T-cell (primary cell): ENCODE measurements around the gene DDX10. TPM values are rescaled to one million over a fixed set of nuclear protein-coding genes. Genes with fewer than 3 reads are reported as not detected.
A peak's percentile ranks its signal among the peaks of the same experiment; 100 is the strongest.

Experiments
- ATAC-seq, 4 experiments: fragments of 200-7000 bp in 3 of 4; fragments of 150-1000 bp in 1 of 4; cut with Tn5 transposase; replicated peaks in 1 of 4; 1 replicate in 3 of 4; 2 replicates in 1 of 4; pipeline ENCODE4 v1.10.0; 2021; ENCODE audit warnings: moderate library complexity in 3 of 4, mild to moderate bottlenecking in 2 of 4, moderate number of reproducible peaks in 1 of 4
- CTCF ChIA-PET, 2 donors: fragments of 300-600 bp; sonication (Branson Sonifier 250); formaldehyde crosslinking; loops; one replicate each; lab custom pipeline; 2022; ENCODE audit warnings: antibody characterized with exemption in 2 of 2; lab: Charles Lee
- POLR2A ChIA-PET, 2 donors: fragments of 300-600 bp; sonication (Branson Sonifier 250); formaldehyde crosslinking; loops; one replicate each; lab custom pipeline; 2022; ENCODE audit warnings: antibody characterized with exemption in 2 of 2; lab: Charles Lee
- DNase-seq, 35 experiments: peaks; one replicate each; pipeline versions ENCODE4 v3.0.0 to v3.0.0-alpha.2; 2013 to 2023
- H3K27ac ChIP-seq: one replicate; pipeline ENCODE4 v1.5.1; 2013; ENCODE audit warnings: low read length
- H3K27me3 ChIP-seq, 2 experiments: replicated peaks in 1 of 2; 1 replicate in 1 of 2; 2 replicates in 1 of 2; pipeline versions ENCODE4 v1.6.1 to v1.7.0; 2013; ENCODE audit warnings: low read length in 1 of 2, mixed read lengths in 1 of 2; ENCODE audit not compliant: control insufficient read depth in 2 of 2, insufficient read depth in 2 of 2; ENCODE audit errors: extremely low read depth in 1 of 2
- H3K36me3 ChIP-seq, 2 donors: 1 replicate in 1 of 2; 2 replicates in 1 of 2; pipeline versions ENCODE4 v1.6.1 to v1.7.0; 2013; ENCODE audit warnings: low read length in 1 of 2; ENCODE audit not compliant: control insufficient read depth in 2 of 2, insufficient read depth in 1 of 2; ENCODE audit errors: extremely low read depth in 1 of 2
- H3K4me1 ChIP-seq, 2 experiments: 1 replicate in 1 of 2; 2 replicates in 1 of 2; pipeline versions ENCODE4 v1.6.1 to v1.7.0; 2013; ENCODE audit warnings: low read length in 2 of 2, mixed read lengths in 1 of 2; ENCODE audit not compliant: insufficient read depth in 2 of 2, control insufficient read depth in 1 of 2; ENCODE audit errors: extremely low read depth in 1 of 2
- H3K4me3 ChIP-seq, 2 donors: 1 replicate in 1 of 2; 2 replicates in 1 of 2; pipeline versions ENCODE4 v1.5.1 to v1.7.0; 2013; ENCODE audit warnings: mild to moderate bottlenecking in 2 of 2, low read length in 1 of 2, moderate library complexity in 1 of 2; ENCODE audit not compliant: control insufficient read depth in 1 of 2; ENCODE audit errors: extremely low read depth in 1 of 2
- H3K9me3 ChIP-seq: 2 replicates; pipeline ENCODE4 v1.7.0; 2013
- H3K27ac Mint-ChIP-seq, 2 donors: one replicate each; pipeline ENCODE4 v1.8.0; 2020 to 2021; ENCODE audit warnings: mild to moderate bottlenecking in 2 of 2, mixed read lengths in 2 of 2
- H3K27me3 Mint-ChIP-seq, 2 donors: one replicate each; pipeline ENCODE4 v1.8.0; 2021 to 2022; ENCODE audit warnings: mixed read lengths in 2 of 2
- H3K36me3 Mint-ChIP-seq: one replicate; pipeline ENCODE4 v1.8.0; 2021; ENCODE audit warnings: mixed read lengths
- H3K4me1 Mint-ChIP-seq, 3 donors: one replicate each; pipeline ENCODE4 v1.8.0; 2020 to 2022; ENCODE audit warnings: mixed read lengths in 3 of 3, mild to moderate bottlenecking in 1 of 3
- H3K4me3 Mint-ChIP-seq, 3 donors: one replicate each; pipeline ENCODE4 v1.8.0; 2020 to 2022; ENCODE audit warnings: mild to moderate bottlenecking in 3 of 3, mixed read lengths in 3 of 3, moderate library complexity in 3 of 3
- H3K9me3 Mint-ChIP-seq, 3 donors: one replicate each; pipeline ENCODE4 v1.8.0; 2020 to 2022; ENCODE audit warnings: mixed read lengths in 3 of 3
- WGBS: methylation state at CpG from one replicate; pipeline ENCODE4 v1.1.5; 2013; ENCODE audit warnings: missing lambda C conversion rate; ENCODE audit not compliant: insufficient coverage; 5-methylcytosine and 5-hydroxymethylcytosine counted together
- total RNA-seq, 35 experiments: library from RNA in 6 of 35; stranded (reverse) in 6 of 35; fragments of 120-200 nt in 1 of 35; gene quantifications; one replicate each; pipeline versions ENCODE4 v1.2.1 to v1.2.4 and lab custom pipeline; 2013 to 2026

The DDX10 gene
- total RNA-seq, 5 donors from 2014 or later (not counting 1 experiment from before 2014, with no cell fraction given), result 23.5 to 30.0 (median 27.0) TPM

DNA sequence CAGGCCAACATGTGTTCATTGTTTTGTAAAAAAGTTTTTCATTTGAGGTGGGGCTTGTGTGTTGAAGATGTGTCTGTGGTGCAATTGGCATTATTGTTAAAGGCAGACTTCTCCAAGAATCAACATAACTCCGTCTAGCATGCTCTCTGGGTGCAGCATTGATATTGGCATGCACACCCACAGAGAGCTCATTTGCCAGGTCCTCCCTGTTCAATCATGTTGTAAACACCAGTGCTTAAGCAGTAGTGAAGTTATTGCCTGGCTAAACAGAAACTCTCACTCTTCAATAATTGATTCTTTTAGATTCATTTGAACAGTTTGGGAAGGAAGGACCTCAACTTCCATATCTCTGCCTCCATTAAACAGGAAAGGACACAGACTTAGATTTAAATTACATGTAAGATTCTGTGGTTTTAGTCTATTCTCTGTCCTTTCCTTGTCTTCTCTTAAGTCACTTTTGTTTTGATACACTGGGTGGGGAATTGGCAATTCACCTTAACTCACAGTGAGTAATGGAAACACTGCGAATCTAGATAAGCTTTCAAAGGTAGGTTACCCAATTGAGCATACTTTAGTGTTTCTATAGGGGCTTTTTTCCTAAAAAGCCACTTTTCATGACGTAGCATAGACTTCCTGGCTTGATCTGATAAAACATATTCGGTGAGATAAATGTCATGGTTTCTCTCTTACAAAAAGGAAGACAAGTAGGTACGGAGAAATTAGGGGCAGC is 40.5 kb upstream of the DDX10 start:
- Mint-ChIP-seq H3K36me3 (no peaks in the 10 kb centered on the region), H3K4me1 (peaks cover 5 to 11% (median 5%) of the 10 kb centered on the region in 3 donors), H3K9me3 (no peaks in the 10 kb centered on the region), H3K27me3 (peaks cover 5 to 17% of the 10 kb centered on the region in 2 donors), H3K27ac (peak overlapping the region in 1 of 2 donors; percentile 20), H3K4me3 (no peak overlapping the region)
- H3K27ac ChIP-seq, result no peak overlapping the region
- no CpG with 5 or more reads among the region's 5 CpGs for WGBS
- ChIA-PET CTCF (no interaction called here), POLR2A (no interaction called here)
- peak in 1 of 35 experiments; percentile 9 for DNase-seq
- no peaks in the 10 kb centered on the region for H3K36me3 ChIP-seq
- ATAC-seq, result peak in 1 of 4 experiments; percentile 32
- no peaks in the 10 kb centered on the region for H3K9me3 ChIP-seq
- peaks cover 0 to 16% of the 10 kb centered on the region in 2 experiments for H3K27me3 ChIP-seq
- H3K4me1 ChIP-seq, result no peaks in the 10 kb centered on the region
- H3K4me3 ChIP-seq, result no peak overlapping the region

DNA sequence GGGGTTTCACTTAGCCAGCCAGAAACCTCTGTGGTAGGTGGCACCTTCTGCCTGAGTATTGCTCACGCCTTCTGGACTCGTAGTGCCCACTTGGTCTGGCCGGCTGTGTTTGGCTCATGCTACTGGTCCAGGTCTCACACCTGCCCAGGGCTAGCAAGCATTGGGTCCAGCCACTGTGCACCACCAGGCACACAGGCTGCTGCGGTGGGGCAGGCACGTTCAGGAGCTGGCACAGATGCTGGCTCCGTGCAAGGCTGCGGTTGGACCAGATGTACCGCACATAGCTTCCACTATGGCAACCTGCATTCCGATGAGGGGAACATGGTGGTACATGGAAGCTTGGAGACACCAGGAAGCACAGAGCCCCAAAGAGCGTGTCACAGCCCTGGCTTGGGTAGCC is 36.5 kb upstream of the DDX10 start:
- Histone ChIP-seq H3K27ac (no peak overlapping the region), H3K9me3 (no peaks in the 10 kb centered on the region), H3K27me3 (peaks cover 0 to 19% of the 10 kb centered on the region in 2 experiments), H3K4me3 (no peak overlapping the region), H3K4me1 (no peaks in the 10 kb centered on the region), H3K36me3 (no peaks in the 10 kb centered on the region)
- ATAC-seq, result no peak
- 95% methylated on average over 9 of the region's 10 CpGs for WGBS
- Mint-ChIP-seq H3K4me3 (no peak overlapping the region), H3K27ac (no peak overlapping the region), H3K36me3 (no peaks in the 10 kb centered on the region), H3K4me1 (peaks cover 5 to 11% (median 5%) of the 10 kb centered on the region in 3 donors), H3K27me3 (peaks cover 6 to 10% of the 10 kb centered on the region in 2 donors), H3K9me3 (no peaks in the 10 kb centered on the region)
- CTCF ChIA-PET, result no interaction called here
- DNase-seq, result no peak
- POLR2A ChIA-PET, result interaction anchor here in 1 of 2 donors (0.5 kb wide), 1 partner anchor 141 kb away, joined by 3 read pairs; no protein-coding TSS in a partner anchor

DNA sequence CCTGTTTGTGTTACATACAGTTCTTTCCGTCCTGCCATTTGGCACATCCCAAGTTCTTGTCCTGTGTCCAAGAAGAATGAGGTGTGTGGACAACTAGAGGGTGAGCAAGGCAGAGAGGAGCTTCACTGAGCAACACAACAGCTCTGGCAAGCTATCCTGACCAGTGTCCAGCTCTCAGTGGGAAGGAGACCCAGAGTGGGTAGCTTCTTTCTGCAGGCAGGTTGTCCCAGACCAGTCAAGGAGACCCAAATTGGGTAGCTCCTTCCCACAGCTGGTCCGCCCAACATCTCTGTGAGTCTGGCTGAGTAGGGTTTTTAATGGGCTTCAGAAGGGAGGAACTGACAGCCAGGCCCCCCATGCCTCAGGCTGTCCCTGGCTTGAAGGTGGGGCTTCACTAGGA is 36.1 kb upstream of the DDX10 start:
- CTCF ChIA-PET, result no interaction called here
- H3K4me1 Mint-ChIP-seq, result peaks cover 5 to 11% (median 5%) of the 10 kb centered on the region in 3 donors
- no peaks in the 10 kb centered on the region for H3K4me1 ChIP-seq
- H3K4me3 Mint-ChIP-seq, result no peak overlapping the region
- no peaks in the 10 kb centered on the region for H3K9me3 ChIP-seq
- H3K27me3 ChIP-seq, result peaks cover 0 to 23% of the 10 kb centered on the region in 2 experiments
- H3K27me3 Mint-ChIP-seq, result peaks cover 6 to 11% of the 10 kb centered on the region in 2 donors
- no peak overlapping the region for H3K4me3 ChIP-seq
- POLR2A ChIA-PET, result interaction anchor here in 1 of 2 donors (0.5 kb wide), 1 partner anchor 142 kb away, joined by 3 read pairs; no protein-coding TSS in a partner anchor
- ATAC-seq (no peak), DNase-seq (no peak)
- no peak overlapping the region for H3K27ac ChIP-seq
- no peak overlapping the region for H3K27ac Mint-ChIP-seq
- no peaks in the 10 kb centered on the region for H3K9me3 Mint-ChIP-seq
- WGBS, result 100% methylated on average over 1 of the region's 2 CpGs
- no peaks in the 10 kb centered on the region for H3K36me3 Mint-ChIP-seq
- H3K36me3 ChIP-seq, result no peaks in the 10 kb centered on the region

DNA sequence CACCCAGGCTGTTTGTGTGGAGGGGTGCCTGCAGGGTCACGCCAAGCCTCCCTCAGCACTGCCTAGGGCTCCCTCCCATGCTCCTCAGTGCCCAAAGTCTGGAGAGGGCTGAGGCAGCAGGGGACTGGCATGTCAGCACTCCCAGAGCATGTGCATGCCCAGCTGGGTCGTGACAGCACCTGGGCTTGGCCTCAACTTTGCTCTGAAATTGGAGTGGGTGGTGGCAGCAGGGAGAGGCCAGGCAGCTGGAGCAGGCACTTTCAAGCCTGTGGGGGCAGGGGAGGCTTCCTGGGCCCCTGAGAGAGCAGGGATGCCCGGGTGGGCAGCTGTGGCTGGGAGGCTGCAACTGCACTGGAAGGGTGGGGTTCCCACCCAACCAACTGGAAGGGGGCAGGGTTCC is 35.6 kb upstream of the DDX10 start:
- Histone ChIP-seq H3K27ac (no peak overlapping the region), H3K36me3 (no peaks in the 10 kb centered on the region), H3K4me1 (no peaks in the 10 kb centered on the region), H3K4me3 (no peak overlapping the region), H3K27me3 (peaks cover 0 to 27% of the 10 kb centered on the region in 2 experiments), H3K9me3 (no peaks in the 10 kb centered on the region)
- H3K4me3 Mint-ChIP-seq, result no peak overlapping the region
- POLR2A ChIA-PET, result no interaction called here
- no peak overlapping the region for H3K27ac Mint-ChIP-seq
- 64% methylated on average over 3 of the region's 3 CpGs for WGBS
- DNase-seq (no peak), ATAC-seq (no peak)
- peaks cover 5 to 8% (median 5%) of the 10 kb centered on the region in 3 donors for H3K4me1 Mint-ChIP-seq
- CTCF ChIA-PET, result no interaction called here
- peaks cover 7 to 11% of the 10 kb centered on the region in 2 donors for H3K27me3 Mint-ChIP-seq
- H3K9me3 Mint-ChIP-seq, result no peaks in the 10 kb centered on the region
- no peaks in the 10 kb centered on the region for H3K36me3 Mint-ChIP-seq

DNA sequence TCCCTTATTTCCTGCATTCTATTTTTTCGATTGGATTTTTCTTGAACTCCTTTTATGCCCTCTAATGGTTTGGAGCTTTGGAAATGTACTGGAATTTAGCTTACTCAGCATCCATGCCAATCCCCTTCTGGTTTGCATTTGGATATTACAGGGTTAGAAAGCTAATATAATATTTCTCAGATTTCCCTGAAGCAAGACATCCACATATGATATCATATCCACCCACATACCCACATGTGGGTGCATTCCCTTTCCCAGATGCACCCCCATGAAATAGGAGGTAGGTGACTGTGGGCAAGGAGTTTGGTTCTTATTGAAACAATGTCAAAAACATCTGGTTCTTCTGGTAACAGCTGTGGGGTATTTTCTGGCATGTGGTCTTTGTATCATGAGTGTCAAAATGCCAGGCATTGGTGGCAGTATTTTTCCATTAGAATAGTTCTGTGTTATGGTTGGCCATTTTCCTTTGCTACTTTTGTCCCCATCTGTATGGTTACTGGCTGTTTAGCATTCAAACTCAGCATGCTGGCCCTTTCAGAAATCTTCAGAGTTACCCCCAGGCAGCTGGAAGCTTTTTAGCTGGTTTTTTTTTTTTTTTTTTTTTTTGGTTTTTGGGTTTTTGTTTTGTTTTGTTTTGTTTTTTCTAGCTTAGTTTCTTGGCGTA is 32.7 kb upstream of the DDX10 start:
- H3K27me3 Mint-ChIP-seq, result peaks cover 21 to 22% of the 10 kb centered on the region in 2 donors
- peaks cover 0 to 23% of the 10 kb centered on the region in 2 experiments for H3K27me3 ChIP-seq
- ChIA-PET CTCF (interaction anchor here in 1 of 2 donors (0.6 to 1.1 kb wide), 3 partner anchors 12 to 84 kb away, joined by 3 to 4 read pairs (median 4); no protein-coding TSS in a partner anchor), POLR2A (interaction anchor here (0.6 to 0.7 kb wide), 3 partner anchors 160 to 651 kb away, joined by 3 to 7 read pairs (median 3); no protein-coding TSS in a partner anchor)
- H3K4me1 Mint-ChIP-seq, result no peaks in the 10 kb centered on the region
- no peak overlapping the region for H3K4me3 Mint-ChIP-seq
- ATAC-seq, result no peak
- H3K4me1 ChIP-seq, result no peaks in the 10 kb centered on the region
- no peak for DNase-seq
- H3K4me3 ChIP-seq, result no peak overlapping the region
- no peak overlapping the region for H3K27ac Mint-ChIP-seq
- no peaks in the 10 kb centered on the region for H3K36me3 ChIP-seq
- no peaks in the 10 kb centered on the region for H3K9me3 ChIP-seq
- WGBS, result no CpG with 5 or more reads among the region's 2 CpGs
- H3K27ac ChIP-seq, result no peak overlapping the region
- no peaks in the 10 kb centered on the region for H3K9me3 Mint-ChIP-seq
- no peaks in the 10 kb centered on the region for H3K36me3 Mint-ChIP-seq

DNA sequence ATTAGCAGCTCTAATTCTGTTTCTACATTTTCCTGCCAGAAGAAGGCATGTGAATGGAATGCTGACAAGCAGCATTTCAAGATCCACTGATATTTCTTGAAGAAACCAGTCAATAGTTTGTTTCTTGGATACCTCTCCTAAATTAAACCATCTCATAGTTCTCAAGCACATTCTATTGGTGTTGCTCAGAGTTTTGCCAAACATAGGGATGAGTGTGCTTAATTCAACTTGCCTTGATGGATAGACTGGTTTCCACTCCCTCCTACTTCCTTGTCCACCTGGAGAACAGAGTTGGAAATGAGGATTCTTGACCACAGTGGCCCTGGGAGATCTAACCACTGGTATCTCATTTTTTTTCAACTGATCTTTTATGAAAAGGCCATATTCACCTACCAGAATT is 29.8 kb upstream of the DDX10 start:
- H3K4me1 Mint-ChIP-seq, result peaks cover 0 to 4% (median 2%) of the 10 kb centered on the region in 3 donors
- Histone ChIP-seq H3K27me3 (peaks cover 0 to 9% of the 10 kb centered on the region in 2 experiments), H3K4me3 (no peak overlapping the region), H3K36me3 (no peaks in the 10 kb centered on the region), H3K9me3 (no peaks in the 10 kb centered on the region), H3K27ac (no peak overlapping the region), H3K4me1 (no peaks in the 10 kb centered on the region)
- ATAC-seq, result no peak
- DNase-seq, result no peak
- H3K4me3 Mint-ChIP-seq, result no peak overlapping the region
- POLR2A ChIA-PET, result no interaction called here
- H3K9me3 Mint-ChIP-seq, result no peaks in the 10 kb centered on the region
- no peak overlapping the region for H3K27ac Mint-ChIP-seq
- peaks cover 17 to 24% of the 10 kb centered on the region in 2 donors for H3K27me3 Mint-ChIP-seq
- CTCF ChIA-PET, result no interaction called here
- no peaks in the 10 kb centered on the region for H3K36me3 Mint-ChIP-seq
